Stimulated activated naive CD4-positive, alpha-beta T cell (primary cell): ENCODE measurements around the gene XPO1.
A peak's percentile ranks its signal among the peaks of the same experiment; 100 is the strongest.
"Not testable (repeated sequence)": the region's sequence is repeated elsewhere in the genome, so short reads cannot be mapped to it uniquely, and the experiment has no call there.

Experiments
- DNase-seq, 6 experiments: peaks; one replicate each; lab custom pipeline; 2025; lab: John Stamatoyannopoulos, UW

XPO1 gene

GRCh38 chr2:61534926-61535325 is 3.2 kb downstream of the XPO1 start:
- DNase-seq, result no peak

DNA sequence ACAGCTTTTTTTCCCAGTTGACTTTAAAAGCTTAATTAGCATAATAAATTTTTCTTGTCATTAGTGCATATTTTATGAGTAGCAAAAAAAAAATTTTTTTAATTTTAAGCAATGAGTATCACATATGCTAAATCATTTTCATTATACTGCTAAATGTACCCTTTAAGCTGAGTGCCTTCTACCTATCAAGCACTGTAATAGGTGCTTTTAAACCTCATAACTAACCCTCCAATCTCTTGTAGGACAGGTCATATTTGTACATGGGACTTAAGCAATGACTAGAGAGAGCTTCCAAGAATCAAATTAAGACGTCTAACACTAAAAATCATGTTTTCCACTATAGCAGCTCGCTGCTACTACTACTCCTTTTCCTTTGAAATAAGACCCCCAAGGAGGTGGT is 7.4 kb downstream of the XPO1 start:
- DNase-seq, result no peak

DNA sequence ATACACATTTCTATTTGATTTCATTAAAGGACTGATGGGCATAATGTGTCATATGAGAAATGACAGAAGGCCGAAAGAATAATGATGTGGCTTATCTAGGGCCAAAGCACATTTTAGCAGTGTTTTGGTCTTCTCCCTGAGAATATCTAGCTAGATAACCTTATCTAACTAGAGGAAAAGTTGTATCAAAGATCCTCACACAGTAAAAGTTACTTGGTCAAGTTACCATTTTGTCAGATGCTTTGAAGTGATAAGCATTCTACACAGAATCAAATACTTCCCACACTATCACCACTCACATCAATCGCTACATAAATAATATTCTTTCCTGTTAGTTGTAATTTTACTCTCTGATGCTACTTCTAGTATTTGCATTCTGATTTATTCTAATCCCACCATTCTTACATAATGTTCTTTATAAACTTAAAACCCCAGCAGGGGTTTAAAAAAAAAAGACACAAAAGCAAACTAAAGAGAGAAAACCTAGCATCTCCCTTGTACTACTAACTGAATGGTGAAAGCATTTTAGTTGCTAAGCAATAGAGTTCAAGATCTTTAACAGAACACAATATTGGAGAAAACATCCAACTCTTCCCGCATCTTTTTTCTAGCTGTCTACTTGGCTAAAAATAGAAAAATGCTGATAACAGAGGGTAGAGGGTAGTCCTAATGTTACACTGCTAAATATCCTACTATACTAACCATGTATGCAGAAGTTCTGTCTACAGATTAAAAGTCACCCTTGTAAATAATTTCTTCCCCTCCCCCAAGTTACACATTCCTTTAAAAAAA is 8.0 kb downstream of the XPO1 start:
- no peak for DNase-seq

- no peak for DNase-seq
These were observed 17.9 kb downstream of the XPO1 start for GRCh38 chr2:61520261-61520660.

GRCh38 chr2:61512768-61513398 is 25.3 kb downstream of the XPO1 start:
- no peak for DNase-seq

DNA sequence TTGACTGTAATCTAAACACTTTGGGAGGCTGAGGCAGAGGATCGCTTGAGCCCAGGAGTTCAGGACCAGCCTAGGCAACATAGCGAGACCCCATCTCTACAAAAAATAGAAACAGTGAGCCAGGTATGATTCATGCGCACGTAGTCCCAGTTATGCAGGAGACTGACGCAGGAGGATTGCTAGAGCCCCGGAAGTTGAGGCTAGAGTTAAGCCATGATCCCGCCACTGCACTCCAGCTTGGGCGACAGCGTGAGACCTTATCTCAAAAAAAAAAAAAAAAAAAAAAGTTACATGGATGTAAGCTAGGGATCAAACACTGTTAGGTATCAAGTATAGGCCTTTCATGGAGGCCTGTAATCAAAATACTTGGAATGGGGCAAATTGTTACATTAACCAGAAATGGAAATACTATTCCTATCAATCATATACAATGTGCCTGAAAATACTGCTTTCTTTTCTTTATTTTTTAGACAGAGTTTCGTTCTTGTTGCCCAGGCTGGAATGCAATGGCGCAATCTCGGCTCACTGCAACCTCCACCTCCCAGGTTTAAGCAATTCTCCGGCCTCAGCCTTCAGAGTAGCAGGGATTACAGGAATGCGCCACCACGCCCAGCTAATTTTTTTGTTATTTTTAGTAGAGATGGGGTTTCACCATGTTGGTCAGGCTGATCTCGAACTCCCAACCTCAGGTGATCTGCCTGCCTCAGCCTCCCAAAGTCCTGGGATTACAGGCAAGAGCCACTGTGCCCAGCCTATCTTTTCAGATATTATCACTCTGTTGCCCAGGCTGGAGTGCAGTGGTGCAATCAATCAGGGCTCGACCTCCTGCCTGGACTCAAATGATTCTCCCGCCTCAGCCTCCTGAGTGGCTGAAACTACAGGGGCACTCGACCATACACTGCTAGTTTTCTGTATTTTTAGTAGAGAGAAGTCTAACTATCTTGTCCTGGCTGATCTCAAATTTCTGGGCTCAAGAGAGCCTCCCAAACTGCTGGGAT is 27.2 kb downstream of the XPO1 start:
- no peak for DNase-seq

- DNase-seq, result no peak
These were observed 33.2 kb downstream of the XPO1 start for GRCh38 chr2:61504949-61505348.

DNA sequence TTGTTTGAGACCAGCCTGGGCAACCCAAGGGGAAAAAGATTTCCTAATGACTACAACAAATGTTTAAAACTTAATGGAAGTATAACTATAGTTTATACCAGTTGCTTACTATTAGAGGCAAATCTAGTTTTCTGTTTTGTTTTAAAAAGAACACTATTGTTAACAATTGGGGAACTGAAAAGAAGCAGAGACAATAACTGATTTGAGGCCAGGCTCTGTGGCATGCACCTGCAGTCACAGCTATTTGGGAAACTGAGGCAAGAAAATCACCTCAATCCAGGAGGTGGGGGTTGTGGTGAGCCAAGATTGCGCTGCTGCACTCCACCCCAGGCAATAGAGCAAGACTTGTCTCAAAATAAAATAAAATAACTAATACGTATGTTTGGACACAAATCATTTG is 39.1 kb downstream of the XPO1 start:
- DNase-seq, result no peak

DNA sequence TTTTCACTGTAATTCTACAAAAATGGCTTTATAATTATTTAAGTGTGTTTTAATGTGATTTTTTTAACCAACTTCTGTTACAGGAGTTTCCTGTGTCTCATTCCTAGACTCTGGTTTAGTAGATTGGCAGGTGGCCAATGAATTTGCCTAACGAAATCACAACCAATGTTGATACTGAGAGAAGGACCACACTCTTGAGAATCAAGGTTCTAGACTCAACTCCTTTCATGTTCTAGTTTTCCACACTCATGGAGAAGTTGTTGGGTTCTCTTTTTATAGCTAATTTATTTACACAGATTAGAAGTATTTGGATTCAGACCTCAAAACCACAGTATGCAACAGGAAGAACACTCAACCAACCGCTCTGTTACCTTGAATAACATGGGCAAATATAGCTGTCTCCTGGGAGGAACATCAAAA is 44.6 kb downstream of the XPO1 start:
- DNase-seq, result peak in 2 of 6 experiments; percentile 33 to 35

DNA sequence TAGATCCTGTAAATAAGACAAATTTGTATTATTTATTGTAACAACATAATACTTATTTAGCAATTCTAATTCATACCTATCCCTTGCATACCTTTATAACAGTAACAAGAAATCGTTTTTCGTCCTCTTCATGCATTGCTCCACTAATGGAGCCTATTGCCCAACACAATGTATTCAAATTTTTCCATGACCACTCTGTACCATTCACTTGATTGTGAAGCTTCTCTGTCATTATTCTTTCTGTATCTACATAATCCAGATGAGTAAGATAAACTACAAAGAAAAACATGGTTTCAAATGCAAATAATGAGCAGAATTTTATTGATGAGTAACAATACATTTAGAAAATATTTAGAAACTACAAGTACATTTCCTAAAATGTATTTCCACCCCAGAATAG is 45.7 kb downstream of the XPO1 start:
- DNase-seq, result no peak

DNA sequence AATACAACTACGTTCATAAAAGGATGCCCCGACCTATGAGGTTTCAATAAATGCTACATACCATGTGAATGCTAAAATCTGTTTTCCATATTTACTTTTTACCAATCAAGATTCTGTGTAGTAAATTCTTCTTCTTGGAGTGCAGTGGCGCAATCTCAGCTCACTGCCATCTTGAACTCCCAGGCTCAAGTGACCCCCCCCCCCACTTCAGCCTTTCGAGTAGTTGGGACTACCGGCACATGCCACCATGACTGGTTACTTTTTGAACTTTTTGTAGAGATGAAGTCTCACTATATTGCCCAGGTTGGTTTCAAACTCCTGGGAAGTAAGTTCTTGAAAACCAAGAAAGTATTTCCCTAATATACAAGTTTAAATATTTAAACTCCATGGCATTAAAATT is 52.9 kb downstream of the XPO1 start:
- no peak for DNase-seq

DNA sequence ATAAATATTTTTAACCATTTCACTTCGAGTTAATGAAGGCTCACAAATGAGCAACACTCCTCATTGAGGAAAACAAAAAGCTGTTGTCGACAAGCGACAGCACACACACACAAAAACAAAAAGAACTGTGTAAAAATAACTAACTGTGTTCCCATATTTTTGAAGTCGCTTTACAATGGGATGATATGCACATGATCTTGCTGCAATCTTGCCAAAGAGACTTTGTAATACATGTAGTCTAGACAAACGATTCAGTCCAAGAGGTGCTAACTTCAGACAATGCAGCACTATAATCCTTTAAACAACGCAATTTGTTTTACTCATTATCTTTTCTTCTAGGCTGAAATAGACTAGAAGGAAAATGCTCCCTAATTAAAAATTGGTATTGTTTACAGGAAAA is 60.1 kb downstream of the XPO1 start:
- no peak for DNase-seq

- DNase-seq, result not testable (repeated sequence)
These were observed 61.1 kb downstream of the XPO1 start for GRCh38 chr2:61476929-61477589.

- peak in 3 of 6 experiments; percentile 31 to 67 (median 59) for DNase-seq
These were observed 66.0 kb downstream of the XPO1 start for GRCh38 chr2:61471905-61472805.

- peak; percentile 82 to 94 (median 88) for DNase-seq
These were observed 66.9 kb downstream of the XPO1 start, which contains the start of gene USP34 for GRCh38 chr2:61470965-61471904. Gene USP34, minus strand, starts transcription at chr2:61471087. Its CDS starts 395 bp downstream, at chr2:61470692.

DNA sequence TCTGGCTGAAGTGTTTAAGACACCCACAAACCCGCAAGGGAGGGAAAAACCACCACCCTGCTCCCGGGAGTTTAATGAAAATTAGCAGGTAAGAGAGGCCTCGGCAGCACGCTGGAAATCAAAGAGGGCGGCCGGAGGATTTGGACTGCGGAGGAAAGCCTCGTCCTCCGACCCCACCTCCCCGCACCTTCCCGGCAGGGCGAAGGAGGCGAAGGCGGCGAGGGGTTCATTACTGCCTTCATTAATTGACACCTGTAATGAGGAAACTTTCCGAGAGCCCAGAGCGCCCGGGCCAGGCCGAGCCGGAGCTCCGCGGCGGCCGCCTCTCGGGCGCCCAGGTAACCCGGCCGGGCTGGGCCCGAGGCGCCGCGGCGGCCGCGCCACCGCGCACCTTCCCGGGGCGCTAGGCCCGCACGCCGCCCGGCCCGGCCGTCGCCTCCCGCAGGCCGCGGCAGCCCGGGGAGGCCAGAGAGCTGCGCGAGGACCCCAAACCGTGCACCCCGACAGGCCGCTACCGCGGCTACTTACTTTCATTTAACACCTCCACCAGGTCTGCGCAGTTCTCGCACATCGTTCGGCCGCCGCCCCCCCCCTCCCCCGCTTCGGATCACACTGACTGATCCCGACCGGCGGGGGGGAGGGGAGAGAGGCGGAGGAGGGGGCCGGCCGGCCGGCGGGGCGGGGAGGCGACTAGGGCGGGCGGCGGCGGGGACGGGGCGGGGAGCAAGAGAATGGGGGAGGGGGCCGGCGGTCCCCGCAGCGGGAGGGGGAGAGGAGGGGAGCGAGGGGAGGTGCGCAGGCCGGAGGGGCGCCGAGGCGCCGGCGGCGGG is 67.8 kb downstream of the XPO1 start:
- peak; percentile 46 to 82 (median 76) for DNase-seq

DNA sequence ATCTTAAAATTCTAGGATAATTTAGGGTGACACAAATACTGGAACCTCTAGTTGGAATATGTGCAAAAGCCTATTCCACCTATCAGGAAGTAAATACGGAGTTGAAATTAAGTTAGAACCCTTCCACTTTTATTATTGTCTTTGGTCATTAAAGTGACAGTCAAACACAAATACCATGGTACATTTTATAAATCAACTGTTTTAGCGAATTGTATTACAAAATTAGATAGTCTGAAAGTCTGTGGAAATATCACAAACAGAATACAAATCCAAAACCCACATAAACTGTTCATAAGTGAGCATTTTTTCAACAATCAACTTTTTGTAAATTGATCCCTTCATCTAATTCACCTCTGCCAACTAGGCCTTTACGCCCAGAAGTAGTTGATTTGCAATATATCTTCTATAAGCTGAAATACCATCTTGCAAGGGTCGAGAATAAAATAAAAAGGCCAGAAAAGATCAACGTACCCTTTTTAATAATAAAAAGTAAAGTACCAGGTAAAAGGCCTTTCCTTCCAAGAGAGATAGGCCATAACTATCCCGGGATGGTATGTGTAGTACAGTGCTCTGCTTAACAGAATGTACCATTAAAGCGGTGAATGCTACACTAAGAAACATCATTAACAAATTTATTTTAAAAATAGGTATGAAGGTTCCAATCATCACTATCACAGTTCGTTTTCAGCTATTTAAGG is 68.6 kb downstream of the XPO1 start:
- no peak for DNase-seq

- not testable (repeated sequence) for DNase-seq
These were observed 69.9 kb downstream of the XPO1 start for GRCh38 chr2:61468231-61468630.
